Ovary (tissue), 3 donors: ENCODE data around the gene ABCG1.

Experiments used
- EP300 ChIP-seq: sonication (generic); formaldehyde crosslinking; IDR thresholded peaks from one replicate; pipeline ENCODE4 v1.6.1; 2017; ENCODE audit warnings: antibody characterized with exemption
- POLR2A ChIP-seq: fragments of 450-650 bp; IDR thresholded peaks from one replicate; pipeline ENCODE4 v1.6.1; 2017; ENCODE audit warnings: antibody characterized with exemption, mild to moderate bottlenecking, moderate library complexity
- TF ChIP-seq, protein P1 (sequence below), 3 donors: fragments of 450-650 bp in 2 of 3; fragments of 200-600 bp in 1 of 3; IDR thresholded peaks; one replicate each; pipeline versions ENCODE4 v1.5.1 to v1.8.0; 2016 to 2022; ENCODE audit warnings: antibody characterized with exemption in 3 of 3, mild to moderate bottlenecking in 1 of 3
- donor health status: DM: no; HTN: no; CAD: no.

- TF ChIP-seq, protein P1, sequence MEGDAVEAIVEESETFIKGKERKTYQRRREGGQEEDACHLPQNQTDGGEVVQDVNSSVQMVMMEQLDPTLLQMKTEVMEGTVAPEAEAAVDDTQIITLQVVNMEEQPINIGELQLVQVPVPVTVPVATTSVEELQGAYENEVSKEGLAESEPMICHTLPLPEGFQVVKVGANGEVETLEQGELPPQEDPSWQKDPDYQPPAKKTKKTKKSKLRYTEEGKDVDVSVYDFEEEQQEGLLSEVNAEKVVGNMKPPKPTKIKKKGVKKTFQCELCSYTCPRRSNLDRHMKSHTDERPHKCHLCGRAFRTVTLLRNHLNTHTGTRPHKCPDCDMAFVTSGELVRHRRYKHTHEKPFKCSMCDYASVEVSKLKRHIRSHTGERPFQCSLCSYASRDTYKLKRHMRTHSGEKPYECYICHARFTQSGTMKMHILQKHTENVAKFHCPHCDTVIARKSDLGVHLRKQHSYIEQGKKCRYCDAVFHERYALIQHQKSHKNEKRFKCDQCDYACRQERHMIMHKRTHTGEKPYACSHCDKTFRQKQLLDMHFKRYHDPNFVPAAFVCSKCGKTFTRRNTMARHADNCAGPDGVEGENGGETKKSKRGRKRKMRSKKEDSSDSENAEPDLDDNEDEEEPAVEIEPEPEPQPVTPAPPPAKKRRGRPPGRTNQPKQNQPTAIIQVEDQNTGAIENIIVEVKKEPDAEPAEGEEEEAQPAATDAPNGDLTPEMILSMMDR (IDR thresholded peaks at IDR 0.05): no peak
- TF ChIP-seq EP300: no peak
- no peak for TF ChIP-seq POLR2A
These were observed 37.4 kb downstream of the ABCG1 start for GRCh38 chr21:42256316-42256715.
